GM12864 (cell line): ENCODE results near the gene RPS6KC1.
"Not testable (repeated sequence)": the region's sequence is repeated elsewhere in the genome, so short reads cannot be mapped to it uniquely, and the experiment has no call there.

Experiments used
- DNase-seq: peaks from one replicate; pipeline ENCODE4 v3.0.0-alpha.2; 2011; ENCODE audit warnings: low read depth
- H3K4me3 ChIP-seq: 2 replicates; pipeline ENCODE4 v1.5.1; 2011; ENCODE audit warnings: mild to moderate bottlenecking, low read depth, low read length, control low read depth
- CTCF ChIP-seq: IDR thresholded peaks from 2 replicates; pipeline ENCODE4 v1.5.1; 2011; ENCODE audit warnings: low read depth, mild to moderate bottlenecking, moderate library complexity, low read length, control low read depth, inconsistent platforms; ENCODE audit errors: missing control alignments

The RPS6KC1 gene

GRCh38 chr1:213110349-213111300 is 59.6 kb downstream of the RPS6KC1 start:
- DNase-seq = peak; percentile 19
- no peak for TF ChIP-seq CTCF
- no peak overlapping the region for H3K4me3 ChIP-seq

DNA sequence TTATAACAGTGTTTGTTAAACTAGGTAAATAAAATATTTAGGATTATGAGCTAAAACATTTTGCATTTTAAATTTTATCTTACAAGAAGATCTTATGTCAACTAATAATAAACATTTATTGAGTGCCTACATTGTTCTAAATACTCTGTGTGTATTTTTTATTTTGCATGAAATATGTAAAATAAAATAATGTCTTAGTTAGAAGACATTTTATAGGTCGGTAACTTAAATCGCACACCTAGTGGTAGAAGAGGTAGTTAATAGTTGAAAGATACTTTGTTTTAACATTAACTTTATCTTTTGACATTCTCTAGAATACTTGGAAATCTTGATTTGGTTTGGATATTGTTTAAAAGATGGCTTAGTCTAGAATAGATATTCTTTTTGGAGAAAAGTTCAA is 60.5 kb downstream of the RPS6KC1 start:
- DNase-seq = no peak
- H3K4me3 ChIP-seq = no peak overlapping the region
- no peak for TF ChIP-seq CTCF

DNA sequence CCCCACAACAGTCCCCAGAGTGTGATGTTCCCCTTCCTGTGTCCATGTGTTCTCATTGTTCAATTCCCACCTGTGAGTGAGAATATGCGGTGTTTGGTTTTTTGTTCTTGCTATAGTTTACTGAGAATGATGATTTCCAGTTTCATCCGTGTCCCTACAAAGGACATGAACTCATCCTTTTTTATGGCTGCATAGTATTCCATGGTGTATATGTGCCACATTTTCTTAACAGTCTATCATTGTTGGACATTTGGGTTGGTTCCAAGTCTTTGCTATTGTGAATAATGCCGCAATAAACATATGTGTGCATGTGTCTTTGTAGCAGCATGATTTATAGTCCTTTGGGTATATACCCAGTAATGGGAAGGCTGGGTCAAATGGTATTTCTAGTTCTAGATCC is 61.7 kb downstream of the RPS6KC1 start:
- DNase-seq, H3K4me3 ChIP-seq: not testable (repeated sequence)

- H3K4me3 ChIP-seq, DNase-seq: not testable (repeated sequence)
Observed at GRCh38 chr1:213117699-213118180, 66.7 kb downstream of the RPS6KC1 start.

DNA sequence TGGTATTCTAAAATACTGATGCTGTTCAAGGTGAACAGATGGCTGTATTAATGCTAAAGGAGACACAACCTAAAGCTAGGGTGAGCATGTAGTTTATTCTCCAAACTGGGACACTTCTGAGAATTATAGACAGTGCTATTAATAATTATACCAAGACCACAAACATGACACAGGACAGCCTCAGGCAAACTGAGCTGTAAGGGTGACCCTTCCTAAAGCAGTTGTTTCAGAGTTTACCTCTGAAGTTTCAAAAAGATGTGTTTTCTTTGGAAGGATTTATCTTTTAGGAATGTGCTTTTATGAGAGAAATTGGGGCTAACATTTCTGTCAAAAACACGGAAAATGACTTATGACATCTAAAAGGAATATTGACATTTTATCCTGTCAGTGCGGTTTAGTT is 68.8 kb downstream of the RPS6KC1 start:
- H3K4me3 ChIP-seq = no peak overlapping the region
- DNase-seq = no peak
- no peak for TF ChIP-seq CTCF

DNA sequence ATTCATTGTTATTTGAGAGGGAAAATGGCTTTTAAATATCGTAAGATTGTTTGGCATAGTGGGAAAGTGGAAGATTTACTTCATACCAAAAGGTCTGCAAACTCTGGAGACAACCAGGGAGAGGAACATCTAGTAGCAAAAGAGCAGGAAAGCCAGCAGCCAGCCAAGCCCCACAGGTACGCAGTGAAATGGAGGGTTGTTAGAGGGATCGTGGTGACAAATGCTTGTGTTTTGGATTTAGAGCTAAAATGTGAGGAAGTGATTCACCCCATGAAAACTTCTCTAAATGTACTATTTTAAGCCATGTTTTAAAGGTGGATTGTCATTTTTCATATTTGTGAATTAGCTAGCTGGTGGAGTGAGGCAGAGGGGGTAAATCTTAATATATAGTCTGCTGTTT is 69.3 kb downstream of the RPS6KC1 start:
- no peak for TF ChIP-seq CTCF
- no peak overlapping the region for H3K4me3 ChIP-seq
- no peak for DNase-seq

GRCh38 chr1:213120961-213121360 is 69.9 kb downstream of the RPS6KC1 start:
- no peak for TF ChIP-seq CTCF
- no peak overlapping the region for H3K4me3 ChIP-seq
- no peak for DNase-seq

DNA sequence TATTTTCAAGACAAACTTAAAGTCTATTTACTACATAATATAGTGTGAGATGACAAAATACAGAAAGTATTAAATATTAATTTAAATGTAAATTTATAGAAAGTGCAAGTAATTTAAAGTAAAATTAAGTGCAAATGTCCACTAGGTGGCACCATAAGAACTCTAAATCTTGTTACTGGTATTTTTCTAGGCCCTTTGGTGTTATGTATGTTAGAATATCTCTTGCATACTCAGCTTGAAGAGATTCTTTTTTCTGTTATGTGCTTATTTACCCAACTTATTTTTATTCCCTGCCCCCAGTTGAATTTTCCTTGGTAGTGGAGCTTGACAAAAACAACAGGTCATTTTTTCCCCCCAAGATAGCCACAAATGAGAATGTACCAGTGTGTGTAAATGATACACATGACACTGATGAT is 71.5 kb downstream of the RPS6KC1 start:
- peak; percentile 16 for DNase-seq
- peak; percentile 36 for TF ChIP-seq CTCF
- no peak overlapping the region for H3K4me3 ChIP-seq
